Loucy (cell line): ENCODE results near the gene GRID1.

Experiments used
- EZH2phosphoT487 ChIP-seq: fragments of 200-600 bp; IDR thresholded peaks from 2 replicates; pipeline ENCODE4 v1.6.1; 2018; ENCODE audit warnings: antibody characterized with exemption, mild to moderate bottlenecking, moderate library complexity, borderline replicate concordance
- TF ChIP-seq, protein P1 (sequence below): fragments of 200-600 bp; sonication (generic); conservative IDR thresholded peaks from 2 replicates; pipeline ENCODE4 v1.5.1; 2014; ENCODE audit warnings: mild to moderate bottlenecking, antibody characterized with exemption, low read length

DNA sequence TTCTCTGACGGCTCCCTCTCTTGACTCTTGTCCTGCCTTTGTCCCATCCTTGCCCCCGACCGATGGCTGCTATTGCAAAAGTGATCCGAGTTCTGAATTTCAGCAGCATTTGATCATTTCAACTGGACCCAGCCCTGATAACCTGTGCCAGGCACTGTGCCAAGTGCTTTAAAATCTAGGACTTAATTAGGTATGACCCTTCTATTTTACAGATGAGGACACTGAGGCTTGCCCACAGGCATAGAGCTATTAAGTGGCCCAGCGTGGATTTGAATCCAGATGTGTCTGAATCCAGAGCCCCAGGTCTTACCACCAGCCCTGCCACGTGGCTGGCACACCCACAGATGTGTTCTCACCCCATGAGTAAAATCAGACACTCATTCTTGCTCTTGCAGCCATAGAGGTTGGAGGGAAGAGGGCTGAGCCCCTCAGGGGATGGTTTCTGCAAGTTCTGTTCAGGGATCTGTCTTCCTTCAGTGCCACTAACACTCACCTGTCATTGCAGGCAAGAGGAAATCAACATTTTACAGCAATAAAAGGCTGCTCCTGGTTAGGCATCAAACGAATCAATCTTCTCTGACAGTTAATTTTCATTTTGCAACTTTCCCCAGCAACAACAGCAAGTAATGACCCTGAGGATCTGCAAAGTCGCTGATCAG is 101.2 kb downstream of the GRID1 start:
- TF ChIP-seq, protein P1, sequence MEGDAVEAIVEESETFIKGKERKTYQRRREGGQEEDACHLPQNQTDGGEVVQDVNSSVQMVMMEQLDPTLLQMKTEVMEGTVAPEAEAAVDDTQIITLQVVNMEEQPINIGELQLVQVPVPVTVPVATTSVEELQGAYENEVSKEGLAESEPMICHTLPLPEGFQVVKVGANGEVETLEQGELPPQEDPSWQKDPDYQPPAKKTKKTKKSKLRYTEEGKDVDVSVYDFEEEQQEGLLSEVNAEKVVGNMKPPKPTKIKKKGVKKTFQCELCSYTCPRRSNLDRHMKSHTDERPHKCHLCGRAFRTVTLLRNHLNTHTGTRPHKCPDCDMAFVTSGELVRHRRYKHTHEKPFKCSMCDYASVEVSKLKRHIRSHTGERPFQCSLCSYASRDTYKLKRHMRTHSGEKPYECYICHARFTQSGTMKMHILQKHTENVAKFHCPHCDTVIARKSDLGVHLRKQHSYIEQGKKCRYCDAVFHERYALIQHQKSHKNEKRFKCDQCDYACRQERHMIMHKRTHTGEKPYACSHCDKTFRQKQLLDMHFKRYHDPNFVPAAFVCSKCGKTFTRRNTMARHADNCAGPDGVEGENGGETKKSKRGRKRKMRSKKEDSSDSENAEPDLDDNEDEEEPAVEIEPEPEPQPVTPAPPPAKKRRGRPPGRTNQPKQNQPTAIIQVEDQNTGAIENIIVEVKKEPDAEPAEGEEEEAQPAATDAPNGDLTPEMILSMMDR, result no peak
- TF ChIP-seq EZH2phosphoT487, result no peak
